ENCODE data around the gene F2RL1.
"Not testable (repeated sequence)": the region's sequence is repeated elsewhere in the genome, so short reads cannot be mapped to it uniquely, and the experiment has no call there.

The F2RL1 gene

DNA sequence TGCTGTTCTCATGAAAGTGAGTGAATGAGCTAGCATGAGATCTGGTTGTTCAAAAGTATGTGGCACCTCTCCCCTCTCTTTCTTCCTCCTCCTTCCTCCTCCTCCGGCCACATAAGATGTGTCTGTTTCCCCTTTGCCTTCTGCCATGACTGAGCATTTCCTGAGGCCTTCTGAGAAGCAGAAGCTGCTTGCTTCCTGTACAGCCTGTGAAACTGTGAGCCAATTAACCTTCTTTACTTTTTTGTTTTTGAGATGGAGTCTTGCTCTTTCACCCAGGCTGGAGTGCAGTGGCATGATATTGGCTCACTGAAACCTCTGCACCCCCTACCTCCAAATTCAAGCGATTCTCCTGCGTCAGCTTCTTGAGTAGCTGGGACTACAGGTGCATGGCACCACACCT is 37.1 kb downstream of the F2RL1 start:
- H4K20me1 ChIP-seq (ENCODE audit: insufficient read depth, low read length), result no peaks in the 10 kb centered on the region
- H3K27me3 ChIP-seq (replicated peaks; ENCODE audit: insufficient read depth, low read length), result no peaks in the 10 kb centered on the region
- DNase-seq, result peak; percentile 55
- H3F3A ChIP-seq (ENCODE audit: insufficient read depth, low read length), result peaks cover 5% of the 10 kb centered on the region
- H3K4me1 ChIP-seq (ENCODE audit: low read length), result peaks cover 14% of the 10 kb centered on the region
- H3K9ac ChIP-seq (ENCODE audit: low read length), result no peak overlapping the region
- no peaks in the 10 kb centered on the region for H3K9me2 ChIP-seq (replicated peaks; ENCODE audit: insufficient read depth, low read length)
- peak overlapping the region; percentile 23; the same call in 1 of the 2 replicates for H3K4me2 ChIP-seq (ENCODE audit: low read depth, low read length)
- TF ChIP-seq, protein P1, sequence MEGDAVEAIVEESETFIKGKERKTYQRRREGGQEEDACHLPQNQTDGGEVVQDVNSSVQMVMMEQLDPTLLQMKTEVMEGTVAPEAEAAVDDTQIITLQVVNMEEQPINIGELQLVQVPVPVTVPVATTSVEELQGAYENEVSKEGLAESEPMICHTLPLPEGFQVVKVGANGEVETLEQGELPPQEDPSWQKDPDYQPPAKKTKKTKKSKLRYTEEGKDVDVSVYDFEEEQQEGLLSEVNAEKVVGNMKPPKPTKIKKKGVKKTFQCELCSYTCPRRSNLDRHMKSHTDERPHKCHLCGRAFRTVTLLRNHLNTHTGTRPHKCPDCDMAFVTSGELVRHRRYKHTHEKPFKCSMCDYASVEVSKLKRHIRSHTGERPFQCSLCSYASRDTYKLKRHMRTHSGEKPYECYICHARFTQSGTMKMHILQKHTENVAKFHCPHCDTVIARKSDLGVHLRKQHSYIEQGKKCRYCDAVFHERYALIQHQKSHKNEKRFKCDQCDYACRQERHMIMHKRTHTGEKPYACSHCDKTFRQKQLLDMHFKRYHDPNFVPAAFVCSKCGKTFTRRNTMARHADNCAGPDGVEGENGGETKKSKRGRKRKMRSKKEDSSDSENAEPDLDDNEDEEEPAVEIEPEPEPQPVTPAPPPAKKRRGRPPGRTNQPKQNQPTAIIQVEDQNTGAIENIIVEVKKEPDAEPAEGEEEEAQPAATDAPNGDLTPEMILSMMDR (IDR thresholded peaks at IDR 0.05; ENCODE audit: low read length), result no peak
- no peak for TF ChIP-seq EZH2 (optimal IDR thresholded peaks at IDR 0.05; ENCODE audit: low read depth, low read length)
- no peak for TF ChIP-seq EZH2phosphoT487 (IDR thresholded peaks at IDR 0.05; ENCODE audit: low read length)
- H3K27ac ChIP-seq (ENCODE audit: low read length), result peak overlapping the region; percentile 65; the same call in 1 of the 2 replicates
- peak overlapping the region; percentile 79 for H2AFZ ChIP-seq (ENCODE audit: low read length)
- H3K79me2 ChIP-seq (ENCODE audit: low read length), result no peaks in the 10 kb centered on the region
- no peak overlapping the region for H3K4me3 ChIP-seq (ENCODE audit: low read length)
- no peaks in the 10 kb centered on the region for H3K36me3 ChIP-seq (replicated peaks; ENCODE audit: insufficient read depth, low read length)
- H3K9me3 ChIP-seq (replicated peaks; ENCODE audit: insufficient read depth, low read length), result no peaks in the 10 kb centered on the region

DNA sequence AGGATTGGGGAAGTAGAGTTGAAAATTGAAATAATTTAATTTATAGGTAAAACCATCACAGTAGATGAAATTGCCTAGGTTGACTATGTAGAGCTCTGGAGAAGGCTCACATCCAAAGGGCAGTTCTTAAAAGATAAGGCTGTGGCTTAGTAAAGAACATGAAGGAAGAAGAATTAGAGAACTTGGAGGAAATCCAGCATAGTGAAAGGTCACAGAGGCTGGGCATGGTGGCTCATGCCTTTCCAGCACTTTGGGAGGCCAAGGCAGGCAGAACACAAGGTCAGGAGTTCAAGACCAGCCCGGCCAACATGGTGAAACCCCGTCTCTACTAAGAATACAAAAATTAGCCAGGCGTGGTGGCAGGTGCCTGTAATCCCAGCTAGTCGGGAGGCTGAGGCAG is 38.0 kb downstream of the F2RL1 start:
- peak overlapping the region; percentile 65; the same call in 1 of the 2 replicates for H3K27ac ChIP-seq (ENCODE audit: low read length)
- H3K4me3 ChIP-seq (ENCODE audit: low read length); DNase-seq; H3K9ac ChIP-seq (ENCODE audit: low read length); H3K4me2 ChIP-seq (ENCODE audit: low read depth, low read length); H3K9me2 ChIP-seq (replicated peaks; ENCODE audit: insufficient read depth, low read length); H3K36me3 ChIP-seq (replicated peaks; ENCODE audit: insufficient read depth, low read length); H4K20me1 ChIP-seq (ENCODE audit: insufficient read depth, low read length); H3K27me3 ChIP-seq (replicated peaks; ENCODE audit: insufficient read depth, low read length); H2AFZ ChIP-seq (ENCODE audit: low read length); H3K79me2 ChIP-seq (ENCODE audit: low read length); H3F3A ChIP-seq (ENCODE audit: insufficient read depth, low read length); H3K9me3 ChIP-seq (replicated peaks; ENCODE audit: insufficient read depth, low read length): not testable (repeated sequence)
- peaks cover 14% of the 10 kb centered on the region for H3K4me1 ChIP-seq (ENCODE audit: low read length)

DNA sequence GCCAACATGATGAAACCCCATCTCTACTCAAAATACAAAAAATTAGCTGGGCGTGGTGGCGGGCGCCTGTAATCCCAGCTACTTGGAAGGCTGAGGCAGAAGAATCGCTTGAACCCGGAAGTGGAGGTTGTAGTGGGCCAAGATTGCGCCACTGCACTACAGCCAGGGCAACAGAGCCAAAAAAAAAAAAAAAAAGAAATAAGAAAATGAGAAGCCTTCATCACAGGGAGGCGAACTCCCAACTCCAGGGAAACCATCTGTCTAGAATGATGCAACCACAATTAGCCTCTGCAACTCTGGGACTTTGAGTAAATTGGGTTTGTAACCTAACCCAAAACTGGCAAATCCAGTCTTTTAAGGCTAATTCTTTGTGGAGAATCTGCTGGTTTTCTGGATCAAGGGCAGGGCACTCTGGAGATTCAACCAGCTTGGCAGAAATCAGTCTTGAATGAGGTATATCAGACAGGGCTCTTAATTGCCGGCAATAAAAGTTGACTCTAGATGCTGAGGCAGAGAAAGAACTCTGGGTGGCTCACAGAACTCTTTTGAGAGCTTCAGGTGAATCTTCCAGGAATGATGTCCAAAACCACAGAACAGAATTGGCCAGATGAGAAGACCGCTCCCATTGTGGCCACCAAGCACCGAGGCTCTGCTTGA is 40.9 kb downstream of the F2RL1 start:
- DNase-seq, result no peak
- Histone ChIP-seq H3K27me3 (replicated peaks; ENCODE audit: insufficient read depth, low read length) (no peaks in the 10 kb centered on the region), H3K79me2 (ENCODE audit: low read length) (no peaks in the 10 kb centered on the region), H3K36me3 (replicated peaks; ENCODE audit: insufficient read depth, low read length) (no peaks in the 10 kb centered on the region), H3K4me1 (ENCODE audit: low read length) (peaks cover 14% of the 10 kb centered on the region), H2AFZ (ENCODE audit: low read length) (no peak overlapping the region), H3K9me2 (replicated peaks; ENCODE audit: insufficient read depth, low read length) (no peaks in the 10 kb centered on the region), H4K20me1 (ENCODE audit: insufficient read depth, low read length) (no peaks in the 10 kb centered on the region), H3K4me2 (ENCODE audit: low read depth, low read length) (no peak overlapping the region), H3F3A (ENCODE audit: insufficient read depth, low read length) (peaks cover 5% of the 10 kb centered on the region), H3K9ac (ENCODE audit: low read length) (no peak overlapping the region), H3K27ac (ENCODE audit: low read length) (no peak overlapping the region), H3K4me3 (ENCODE audit: low read length) (no peak overlapping the region), H3K9me3 (replicated peaks; ENCODE audit: insufficient read depth, low read length) (no peaks in the 10 kb centered on the region)
- TF ChIP-seq, protein P1 (IDR thresholded peaks at IDR 0.05; ENCODE audit: low read length), result no peak
- no peak for TF ChIP-seq EZH2 (optimal IDR thresholded peaks at IDR 0.05; ENCODE audit: low read depth, low read length)
- TF ChIP-seq EZH2phosphoT487 (IDR thresholded peaks at IDR 0.05; ENCODE audit: low read length), result no peak

DNA sequence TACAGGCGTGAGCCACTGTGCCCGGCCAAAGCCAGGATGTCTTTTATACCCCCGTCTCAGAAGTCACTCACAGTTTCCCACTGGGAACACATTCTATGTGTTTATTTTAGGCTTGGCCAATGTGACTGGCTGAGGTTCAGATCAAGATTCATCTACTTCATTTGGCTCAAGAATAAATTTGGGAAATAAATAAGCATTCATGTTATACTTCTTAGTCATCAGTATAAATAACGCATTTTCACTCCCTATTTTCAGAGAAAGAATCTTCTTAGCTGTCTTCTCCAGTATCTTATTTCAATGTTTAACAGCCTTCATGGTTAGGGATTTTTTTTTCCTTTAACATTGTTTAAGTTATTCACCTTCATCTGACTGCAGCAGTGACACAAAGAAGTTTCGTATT is 42.8 kb downstream of the F2RL1 start:
- Histone ChIP-seq H3K4me2 (ENCODE audit: low read depth, low read length) (no peak overlapping the region), H3K27me3 (replicated peaks; ENCODE audit: insufficient read depth, low read length) (no peaks in the 10 kb centered on the region), H4K20me1 (ENCODE audit: insufficient read depth, low read length) (no peaks in the 10 kb centered on the region), H2AFZ (ENCODE audit: low read length) (no peak overlapping the region), H3K9me3 (replicated peaks; ENCODE audit: insufficient read depth, low read length) (no peaks in the 10 kb centered on the region), H3K36me3 (replicated peaks; ENCODE audit: insufficient read depth, low read length) (no peaks in the 10 kb centered on the region), H3K9ac (ENCODE audit: low read length) (no peak overlapping the region), H3K4me1 (ENCODE audit: low read length) (peaks cover 2% of the 10 kb centered on the region; the same call in 1 of the 2 replicates), H3K4me3 (ENCODE audit: low read length) (no peak overlapping the region), H3F3A (ENCODE audit: insufficient read depth, low read length) (peaks cover under 1% of the 10 kb centered on the region; the same call in 1 of the 2 replicates), H3K79me2 (ENCODE audit: low read length) (no peaks in the 10 kb centered on the region), H3K27ac (ENCODE audit: low read length) (no peak overlapping the region), H3K9me2 (replicated peaks; ENCODE audit: insufficient read depth, low read length) (no peaks in the 10 kb centered on the region)
- no peak for TF ChIP-seq EZH2phosphoT487 (IDR thresholded peaks at IDR 0.05; ENCODE audit: low read length)
- no peak for TF ChIP-seq EZH2 (optimal IDR thresholded peaks at IDR 0.05; ENCODE audit: low read depth, low read length)
- DNase-seq, result no peak
